Mononuclear cell (primary cell): ENCODE data around the gene RASSF5. TPM values are rescaled to one million over a fixed set of nuclear protein-coding genes. Genes with fewer than 3 reads are reported as not detected.

Experiments used
- H3K27me3 ChIP-seq: 2 replicates; pipeline ENCODE4 v1.6.0; 2011; ENCODE audit warnings: low read length, control low read depth; ENCODE audit not compliant: insufficient read depth
- H3K4me1 ChIP-seq: 2 replicates; pipeline ENCODE4 v1.5.1; 2011; ENCODE audit warnings: mild to moderate bottlenecking, low read length, control low read depth; ENCODE audit not compliant: insufficient read depth
- H3K4me3 ChIP-seq: 2 replicates; pipeline ENCODE4 v1.5.1; 2011; ENCODE audit warnings: mild to moderate bottlenecking, low read length, moderate library complexity
- H3K9me3 ChIP-seq: 2 replicates; pipeline ENCODE4 v1.5.1; 2011; ENCODE audit warnings: low read depth, mild to moderate bottlenecking, control low read depth, low read length
- total RNA-seq: library from RNA; depleted of rRNA; stranded (reverse); fragments of >200 nt; gene quantifications from one replicate; pipeline ENCODE4 v1.2.3, GENCODE V29; 2012

The RASSF5 gene
- total RNA-seq, 1 donor = 209 TPM

DNA sequence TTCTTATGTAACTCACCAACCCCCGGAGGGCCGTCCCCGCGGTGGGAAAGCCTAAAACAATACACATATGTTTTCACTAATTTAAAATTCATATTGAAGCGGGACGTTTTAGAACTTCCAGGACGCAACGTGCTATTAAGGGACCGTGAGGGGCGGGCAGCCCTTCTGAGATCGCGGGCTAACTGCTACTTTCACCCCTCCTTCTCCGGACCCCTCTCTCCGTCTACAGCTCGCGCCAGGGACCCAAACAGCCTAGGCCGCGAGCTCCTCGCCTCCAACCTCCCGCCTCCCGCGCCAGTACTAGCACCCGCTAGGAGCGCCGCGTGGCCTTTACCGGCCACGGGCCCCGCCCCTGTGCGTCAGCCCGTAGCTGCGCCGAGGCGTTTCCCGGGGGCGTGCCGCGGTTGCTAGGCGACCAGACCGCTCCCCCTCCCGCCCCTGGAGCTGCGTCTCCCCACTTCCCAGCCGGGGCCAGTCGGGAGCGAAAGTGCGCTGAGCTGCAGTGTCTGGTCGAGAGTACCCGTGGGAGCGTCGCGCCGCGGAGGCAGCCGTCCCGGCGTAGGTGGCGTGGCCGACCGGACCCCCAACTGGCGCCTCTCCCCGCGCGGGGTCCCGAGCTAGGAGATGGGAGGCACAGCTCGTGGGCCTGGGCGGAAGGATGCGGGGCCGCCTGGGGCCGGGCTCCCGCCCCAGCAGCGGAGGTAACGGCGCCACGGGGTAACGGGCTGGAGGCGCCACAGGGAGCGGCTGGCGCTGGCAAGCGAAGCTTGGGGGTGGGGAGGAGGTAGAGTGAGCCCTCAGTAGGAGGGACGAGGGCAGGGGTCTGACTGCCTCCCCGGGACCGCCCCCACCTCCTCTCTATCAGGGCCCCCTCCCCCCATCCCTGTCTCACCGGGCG, 128.0 kb downstream of the RASSF5 start, which contains the start of gene DYRK3:
DYRK3 (plus strand) TSS at position 457 of the 898 bp plus-strand sequence; CDS start at position 625, 168 bp downstream.
- H3K4me3 ChIP-seq = peak within 1 kb of the TSS; percentile 50
- H3K4me1 ChIP-seq = peaks cover 19% of the 10 kb centered on the region
- no peaks in the 10 kb centered on the region for H3K9me3 ChIP-seq
- H3K27me3 ChIP-seq = peaks cover 17% of the 10 kb centered on the region

DNA sequence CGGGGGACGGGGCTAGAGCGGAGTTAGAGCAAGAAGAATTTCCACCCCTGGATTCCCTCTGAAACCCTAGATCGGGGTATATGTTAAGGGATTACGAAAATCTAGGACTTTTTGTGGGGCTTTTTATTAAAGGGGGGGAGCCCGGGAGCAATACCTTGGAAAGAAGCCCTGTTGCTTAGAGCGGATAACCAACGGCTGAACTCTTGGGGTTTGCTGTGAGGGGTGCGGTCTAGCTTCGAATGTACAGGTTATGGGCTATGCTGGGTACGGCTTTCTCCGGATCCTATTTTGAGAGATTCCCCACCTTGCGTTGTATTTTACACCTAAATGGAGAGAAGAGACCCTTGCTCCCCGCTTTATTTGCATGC, 128.6 kb downstream of the RASSF5 start:
- Histone ChIP-seq H3K4me3 (no peak overlapping the region), H3K9me3 (no peaks in the 10 kb centered on the region), H3K4me1 (peaks cover 19% of the 10 kb centered on the region), H3K27me3 (peaks cover 17% of the 10 kb centered on the region)

DNA sequence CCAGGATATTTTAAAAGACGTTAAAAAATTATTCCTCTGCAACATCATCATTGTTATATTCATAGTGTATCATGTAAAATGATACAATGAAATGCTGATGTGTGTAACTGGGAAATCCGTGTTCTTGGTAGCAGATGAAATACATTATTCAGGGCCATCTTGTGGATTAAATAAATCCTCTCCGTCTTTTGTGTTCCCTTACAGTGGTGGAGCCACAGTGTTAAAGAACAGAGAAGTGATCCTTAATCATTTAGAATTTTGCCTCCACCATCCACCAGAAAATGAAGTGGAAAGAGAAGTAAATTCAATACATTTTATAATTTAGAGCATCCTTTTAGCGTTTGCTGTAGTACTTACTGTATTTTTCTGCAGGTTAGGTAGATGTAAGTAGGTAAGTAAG, 129.3 kb downstream of the RASSF5 start:
- peaks cover 19% of the 10 kb centered on the region for H3K4me1 ChIP-seq
- H3K4me3 ChIP-seq = no peak overlapping the region
- peaks cover 17% of the 10 kb centered on the region for H3K27me3 ChIP-seq
- H3K9me3 ChIP-seq = no peaks in the 10 kb centered on the region

DNA sequence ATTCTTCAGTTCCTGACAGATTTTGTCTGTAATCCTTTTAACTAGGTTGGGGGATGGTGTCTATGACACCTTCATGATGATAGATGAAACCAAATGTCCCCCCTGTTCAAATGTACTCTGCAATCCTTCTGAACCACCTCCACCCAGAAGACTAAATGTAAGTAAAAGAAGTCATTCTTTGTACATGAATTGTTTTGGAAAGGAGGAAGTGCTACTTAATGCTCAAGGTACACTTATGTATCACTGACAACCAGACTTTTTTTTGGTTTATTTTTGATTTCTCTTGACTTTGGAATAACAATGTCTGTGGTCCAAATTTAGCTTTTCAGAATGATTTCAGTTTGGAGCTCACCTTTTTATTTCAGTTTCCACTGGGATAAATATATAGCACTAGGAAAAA, 130.3 kb downstream of the RASSF5 start:
- peaks cover 15% of the 10 kb centered on the region for H3K27me3 ChIP-seq
- peaks cover 19% of the 10 kb centered on the region for H3K4me1 ChIP-seq
- no peak overlapping the region for H3K4me3 ChIP-seq
- H3K9me3 ChIP-seq = no peaks in the 10 kb centered on the region

Other genes with a start within 250 kb of the RASSF5 start
- 13.1 TPM for gene IKBKE, start 37.1 kb upstream of the RASSF5 start, total RNA-seq
- 38.3 TPM for gene EIF2D, start 104.9 kb downstream of the RASSF5 start, total RNA-seq
- 1.5 TPM for gene DYRK3, start 128.0 kb downstream of the RASSF5 start, total RNA-seq
- gene MAPKAPK2, start 177.4 kb downstream of the RASSF5 start, total RNA-seq = 69.8 TPM